Memory B cell (primary cell): ENCODE measurements around the gene WNT3A.

ENCODE experiments used
- ATAC-seq: fragments of 150-1000 bp; cut with Tn5 transposase; 2 replicates; pipeline ENCODE4 v1.10.0; 2021; ENCODE audit warnings: low read depth, mild to moderate bottlenecking, moderate library complexity
- DNase-seq, 2 donors: peaks; one replicate each; pipeline ENCODE4 v3.0.0; 2022; ENCODE audit warnings: low spot score in 2 of 2
- H3K27ac Mint-ChIP-seq: one replicate; pipeline ENCODE4 v1.8.0; 2022; ENCODE audit warnings: mild to moderate bottlenecking, moderate library complexity, mixed read lengths
- H3K27me3 Mint-ChIP-seq: one replicate; pipeline ENCODE4 v1.8.0; 2022; ENCODE audit warnings: mixed read lengths
- H3K36me3 Mint-ChIP-seq: one replicate; pipeline ENCODE4 v1.8.0; 2022; ENCODE audit warnings: mild to moderate bottlenecking, mixed read lengths
- H3K4me1 Mint-ChIP-seq: one replicate; pipeline ENCODE4 v1.8.0; 2022; ENCODE audit warnings: mixed read lengths
- H3K4me3 Mint-ChIP-seq: one replicate; pipeline ENCODE4 v1.8.0; 2022; ENCODE audit warnings: mild to moderate bottlenecking, moderate library complexity, mixed read lengths
- H3K9me3 Mint-ChIP-seq: one replicate; pipeline ENCODE4 v1.8.0; 2022; ENCODE audit warnings: mixed read lengths

Gene WNT3A

DNA sequence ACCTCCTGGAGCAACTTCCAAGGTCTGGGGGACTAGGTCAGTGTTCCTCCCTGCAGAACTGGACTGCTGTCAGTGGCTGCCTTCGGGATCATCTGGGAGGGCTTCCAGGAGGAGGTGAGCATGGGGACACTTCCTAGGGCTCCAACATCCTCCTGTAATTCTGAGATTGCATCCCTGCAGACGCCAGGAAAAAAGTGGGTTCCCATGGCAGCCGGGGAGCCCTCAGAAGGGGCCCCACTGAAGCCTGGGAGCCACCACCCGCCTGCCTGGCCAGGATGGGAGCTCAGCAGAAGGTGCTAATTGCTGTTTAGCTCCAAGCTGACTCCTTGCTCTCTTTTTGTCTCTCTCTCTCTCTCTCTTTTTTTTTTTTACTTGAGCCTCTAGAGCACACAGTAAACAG is 59.6 kb downstream of the WNT3A start:
- Mint-ChIP-seq H3K27ac (no peak overlapping the region), H3K4me1 (peaks cover 10% of the 10 kb centered on the region), H3K9me3 (no peaks in the 10 kb centered on the region), H3K27me3 (peaks cover 31% of the 10 kb centered on the region), H3K36me3 (no peaks in the 10 kb centered on the region), H3K4me3 (no peak overlapping the region)
- ATAC-seq: no peak
- no peak for DNase-seq

DNA sequence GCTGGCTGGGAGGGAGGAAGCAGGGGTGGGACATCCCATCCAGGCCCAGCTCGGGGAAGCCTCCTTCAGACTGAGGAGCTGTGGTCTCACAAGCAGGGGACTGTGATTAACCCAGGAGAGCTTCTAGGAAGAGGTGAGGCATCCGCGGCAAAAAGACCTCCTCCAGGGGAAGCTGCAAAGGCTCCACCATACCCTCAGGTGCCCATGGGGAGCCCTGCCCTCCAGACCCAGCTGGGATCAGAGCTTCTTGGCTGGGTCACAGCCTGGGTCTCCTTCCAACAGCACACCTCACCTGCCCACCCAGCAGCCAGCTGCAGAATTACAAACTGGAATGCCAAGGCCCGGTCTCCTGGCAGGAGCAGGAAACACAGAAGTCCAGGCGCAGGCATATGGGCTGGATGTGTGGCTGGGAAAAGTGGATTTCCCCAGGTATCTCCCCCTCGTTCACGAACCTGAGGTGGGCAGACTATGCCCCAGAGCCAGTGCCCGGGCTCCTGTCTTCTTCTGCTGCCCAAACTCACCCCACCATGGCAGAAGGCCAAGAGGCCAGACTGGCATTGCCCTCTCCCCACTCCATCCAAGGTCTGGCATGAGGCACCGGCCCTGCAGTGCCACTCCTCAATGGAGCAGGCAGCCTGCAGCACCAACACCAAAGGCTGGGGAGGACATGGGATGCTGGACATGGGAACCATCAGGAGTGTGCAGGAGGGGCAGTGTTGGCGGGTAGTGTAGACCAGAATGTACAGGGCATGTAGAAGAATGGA is 60.3 kb downstream of the WNT3A start:
- Mint-ChIP-seq H3K4me3 (no peak overlapping the region), H3K4me1 (peaks cover 16% of the 10 kb centered on the region), H3K36me3 (no peaks in the 10 kb centered on the region), H3K27ac (no peak overlapping the region), H3K27me3 (peaks cover 33% of the 10 kb centered on the region), H3K9me3 (no peaks in the 10 kb centered on the region)
- ATAC-seq: no peak
- DNase-seq: no peak

DNA sequence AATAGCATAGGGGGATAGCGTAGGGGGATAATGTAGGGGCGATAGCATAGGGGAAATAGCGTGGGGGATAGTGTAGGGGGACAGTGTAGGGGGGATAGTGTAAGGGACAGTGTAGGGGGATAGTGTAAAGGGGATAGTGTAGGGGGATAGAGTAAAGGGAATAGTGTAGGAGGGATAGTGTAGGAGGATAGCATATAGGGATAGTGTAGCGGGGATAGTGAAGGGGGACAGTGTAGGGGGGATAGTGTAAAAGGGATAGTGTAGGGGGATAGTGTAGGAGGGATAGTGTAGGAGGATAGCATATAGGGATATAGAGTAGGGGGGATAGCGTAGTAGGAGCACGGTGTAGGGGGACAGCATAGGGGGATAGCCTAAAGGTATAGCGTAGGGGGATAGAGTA is 61.6 kb downstream of the WNT3A start:
- ATAC-seq (no peak), DNase-seq (no peak)
- Mint-ChIP-seq H3K4me3 (no peak overlapping the region), H3K27ac (no peak overlapping the region), H3K27me3 (peaks cover 28% of the 10 kb centered on the region), H3K36me3 (no peaks in the 10 kb centered on the region), H3K4me1 (peaks cover 23% of the 10 kb centered on the region), H3K9me3 (no peaks in the 10 kb centered on the region)

DNA sequence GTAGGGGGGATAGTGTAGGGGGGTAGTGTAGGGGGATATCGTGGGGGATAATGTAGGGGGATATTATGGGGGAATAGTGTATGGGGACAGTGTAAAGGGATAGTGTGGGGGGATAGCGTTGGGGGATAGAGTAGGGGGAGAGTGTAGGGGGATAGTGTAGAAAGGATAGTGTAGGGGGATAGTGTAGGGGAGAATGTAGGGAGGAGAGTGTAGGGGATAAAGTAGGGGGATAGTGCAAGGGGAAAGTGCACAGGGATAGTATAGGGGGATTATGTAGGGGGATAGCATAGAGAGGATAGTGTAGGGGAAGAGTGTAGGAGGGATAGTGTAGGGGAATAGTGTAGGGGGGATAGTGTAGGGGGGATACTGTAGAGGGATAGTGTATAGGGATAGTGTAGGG is 63.4 kb downstream of the WNT3A start:
- Mint-ChIP-seq H3K4me3 (no peak overlapping the region), H3K27ac (no peak overlapping the region), H3K36me3 (no peaks in the 10 kb centered on the region), H3K27me3 (peaks cover 28% of the 10 kb centered on the region), H3K9me3 (no peaks in the 10 kb centered on the region), H3K4me1 (peaks cover 30% of the 10 kb centered on the region)
- DNase-seq (no peak), ATAC-seq (no peak)

DNA sequence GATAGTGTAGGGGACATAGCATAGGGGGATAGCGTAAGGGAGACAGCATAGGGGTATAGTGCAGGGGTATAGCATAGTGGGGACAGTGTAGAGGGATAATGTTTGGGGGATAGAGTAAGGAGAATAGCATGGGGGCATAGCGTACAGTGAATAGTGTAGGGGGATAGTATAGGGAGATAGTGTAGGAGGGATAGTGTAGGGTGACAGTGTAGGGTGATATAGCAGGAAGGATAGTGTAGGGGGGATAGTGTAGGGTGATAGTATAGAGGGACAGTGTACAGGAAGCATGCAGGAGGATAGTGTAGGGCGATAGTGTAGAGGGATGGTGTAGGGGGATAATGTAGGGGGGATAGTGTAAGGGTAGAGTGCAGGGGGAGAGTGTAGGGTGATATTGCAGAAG is 64.1 kb downstream of the WNT3A start:
- H3K27ac Mint-ChIP-seq: no peak overlapping the region
- H3K4me1 Mint-ChIP-seq: peaks cover 30% of the 10 kb centered on the region
- H3K36me3 Mint-ChIP-seq: no peaks in the 10 kb centered on the region
- ATAC-seq (no peak), DNase-seq (no peak)
- no peak overlapping the region for H3K4me3 Mint-ChIP-seq
- H3K9me3 Mint-ChIP-seq: no peaks in the 10 kb centered on the region
- H3K27me3 Mint-ChIP-seq: peaks cover 28% of the 10 kb centered on the region

DNA sequence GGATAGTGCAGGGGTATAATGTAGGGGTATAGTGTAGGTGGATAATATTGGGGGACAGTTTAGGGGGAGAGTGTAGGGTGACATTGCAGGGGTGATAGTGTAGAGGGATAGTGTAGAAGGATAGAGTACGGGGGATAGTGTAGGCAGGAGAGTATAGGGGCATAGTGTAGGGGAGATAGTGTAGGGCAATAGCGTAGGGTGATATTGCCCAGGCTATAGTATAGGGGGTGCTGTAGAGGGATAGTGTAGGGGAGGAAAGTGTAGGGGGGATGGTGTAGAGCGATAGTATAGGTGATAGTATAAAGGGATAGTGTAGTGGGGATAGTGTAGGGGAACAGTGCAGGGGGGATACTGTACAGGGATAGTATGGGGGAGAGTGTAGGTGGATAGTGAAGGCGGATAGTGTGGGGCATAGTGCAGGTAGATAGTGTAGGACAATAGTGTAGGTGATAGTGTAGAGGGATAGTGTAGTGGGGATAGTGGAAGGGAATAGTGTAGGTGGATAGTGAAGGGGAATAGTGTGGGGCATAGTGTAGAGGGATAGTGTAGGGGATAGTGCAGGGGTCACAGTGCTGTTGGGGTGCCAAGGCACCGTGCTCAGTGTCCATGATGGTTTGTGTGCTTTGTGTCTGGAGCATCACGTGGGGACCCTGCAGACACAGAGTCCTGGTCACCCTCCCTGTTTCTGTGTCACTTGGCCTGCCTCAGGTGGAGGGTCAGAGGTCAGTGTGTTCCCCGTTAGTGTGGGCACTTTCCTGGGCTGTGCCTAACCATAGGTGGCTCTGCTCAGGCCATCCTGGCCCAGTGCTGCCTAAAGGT is 65.2 kb downstream of the WNT3A start:
- no peaks in the 10 kb centered on the region for H3K36me3 Mint-ChIP-seq
- no peak overlapping the region for H3K27ac Mint-ChIP-seq
- ATAC-seq (no peak), DNase-seq (no peak)
- peaks cover 23% of the 10 kb centered on the region for H3K27me3 Mint-ChIP-seq
- H3K9me3 Mint-ChIP-seq: no peaks in the 10 kb centered on the region
- no peak overlapping the region for H3K4me3 Mint-ChIP-seq
- H3K4me1 Mint-ChIP-seq: peaks cover 30% of the 10 kb centered on the region

DNA sequence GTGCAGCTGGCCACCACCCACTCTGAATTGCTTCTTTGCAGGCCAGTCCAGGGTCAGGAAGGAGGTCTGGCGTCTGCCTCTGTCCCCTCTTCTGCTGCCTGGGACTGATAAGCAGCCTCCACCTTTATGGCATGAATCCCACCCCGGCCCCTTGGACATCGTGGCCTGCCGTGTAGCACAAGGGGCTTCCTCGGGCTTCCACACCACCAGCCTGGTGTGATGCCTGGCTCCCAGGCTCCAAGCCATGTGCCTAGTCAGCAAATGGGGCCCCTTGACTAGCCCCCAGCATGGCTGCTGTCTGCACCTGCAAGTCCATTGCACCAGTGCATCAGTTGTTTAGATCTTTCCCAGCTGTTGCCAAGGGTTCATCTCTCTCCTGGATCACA is 65.9 kb downstream of the WNT3A start:
- no peaks in the 10 kb centered on the region for H3K36me3 Mint-ChIP-seq
- DNase-seq: no peak
- H3K4me1 Mint-ChIP-seq: peaks cover 33% of the 10 kb centered on the region
- peaks cover 19% of the 10 kb centered on the region for H3K27me3 Mint-ChIP-seq
- H3K27ac Mint-ChIP-seq: no peak overlapping the region
- H3K4me3 Mint-ChIP-seq: no peak overlapping the region
- H3K9me3 Mint-ChIP-seq: no peaks in the 10 kb centered on the region
- no peak for ATAC-seq

DNA sequence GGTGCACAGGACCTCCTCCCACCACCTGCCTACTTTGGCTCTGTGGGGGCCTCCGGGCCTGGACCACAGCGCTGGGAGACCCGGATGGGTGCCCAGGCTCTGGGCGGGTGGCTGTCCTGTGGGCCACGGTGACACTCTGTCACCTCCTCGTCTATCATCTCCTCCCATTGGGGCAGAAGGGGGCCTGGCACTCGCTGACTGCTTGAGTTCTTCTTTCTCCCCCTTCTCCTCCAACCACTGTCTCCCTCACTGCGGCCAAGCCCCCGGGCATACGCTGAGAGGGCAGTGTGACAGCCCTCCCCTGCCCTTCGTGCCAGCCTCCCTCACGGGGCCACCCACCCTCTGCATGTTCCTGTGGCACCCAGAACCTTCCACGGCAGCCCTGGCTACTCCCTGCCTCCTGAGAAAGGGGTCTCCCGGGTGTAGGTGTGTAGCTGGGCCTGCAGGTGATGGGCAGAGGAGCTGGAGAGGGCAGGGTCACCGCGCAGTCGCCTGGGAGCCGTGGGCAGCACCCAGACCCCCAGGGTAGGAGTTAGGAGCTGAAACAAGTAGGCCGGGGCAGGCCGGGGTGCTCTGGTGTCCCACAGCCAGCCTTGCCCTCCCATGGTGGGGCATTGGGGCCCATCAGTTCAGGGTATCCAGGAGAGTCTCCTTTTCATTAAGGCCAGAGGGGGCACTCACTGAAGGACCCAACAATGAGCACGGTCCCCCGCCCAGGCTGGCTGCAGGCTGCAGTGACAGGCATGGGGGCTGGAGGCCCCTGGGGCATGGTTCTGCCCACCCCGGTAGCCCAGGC is 66.5 kb downstream of the WNT3A start:
- peaks cover 33% of the 10 kb centered on the region for H3K4me1 Mint-ChIP-seq
- ATAC-seq (no peak), DNase-seq (no peak)
- H3K27ac Mint-ChIP-seq: no peak overlapping the region
- peaks cover 16% of the 10 kb centered on the region for H3K27me3 Mint-ChIP-seq
- H3K9me3 Mint-ChIP-seq: no peaks in the 10 kb centered on the region
- H3K36me3 Mint-ChIP-seq: no peaks in the 10 kb centered on the region
- no peak overlapping the region for H3K4me3 Mint-ChIP-seq

DNA sequence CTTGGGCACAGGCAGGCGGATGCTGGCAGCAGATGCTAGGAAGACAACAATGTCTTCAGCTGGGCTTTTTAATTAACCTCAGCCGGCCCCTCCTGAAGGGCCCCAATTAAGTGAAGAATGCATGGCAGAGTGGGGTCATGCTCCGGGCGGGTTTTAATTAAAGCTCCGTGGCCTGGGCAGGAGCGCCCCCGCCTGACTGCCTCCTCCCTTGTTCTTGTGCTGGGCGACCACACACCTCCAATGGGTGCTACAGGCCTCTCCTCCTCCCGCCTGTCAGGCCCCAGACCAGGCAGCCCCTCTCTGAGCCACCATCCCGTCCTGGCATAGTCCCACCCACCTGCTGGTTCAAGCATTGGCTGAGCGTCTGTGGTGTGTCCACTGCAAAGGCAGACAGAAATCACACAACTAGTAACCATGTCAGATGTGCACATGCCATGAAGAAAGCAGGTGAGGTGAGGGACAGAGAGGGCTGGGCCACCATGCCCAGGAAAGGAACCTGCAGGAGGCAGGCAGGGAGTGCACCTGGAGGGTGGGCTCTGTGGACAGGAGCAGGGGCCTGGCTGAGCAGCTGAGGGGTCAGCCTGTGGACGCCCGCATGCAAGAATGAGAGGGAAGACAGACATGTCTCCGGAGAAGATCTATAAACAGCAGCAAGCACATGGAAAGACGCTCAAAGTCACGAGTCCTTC is 67.2 kb downstream of the WNT3A start:
- no peak for ATAC-seq
- DNase-seq: no peak

DNA sequence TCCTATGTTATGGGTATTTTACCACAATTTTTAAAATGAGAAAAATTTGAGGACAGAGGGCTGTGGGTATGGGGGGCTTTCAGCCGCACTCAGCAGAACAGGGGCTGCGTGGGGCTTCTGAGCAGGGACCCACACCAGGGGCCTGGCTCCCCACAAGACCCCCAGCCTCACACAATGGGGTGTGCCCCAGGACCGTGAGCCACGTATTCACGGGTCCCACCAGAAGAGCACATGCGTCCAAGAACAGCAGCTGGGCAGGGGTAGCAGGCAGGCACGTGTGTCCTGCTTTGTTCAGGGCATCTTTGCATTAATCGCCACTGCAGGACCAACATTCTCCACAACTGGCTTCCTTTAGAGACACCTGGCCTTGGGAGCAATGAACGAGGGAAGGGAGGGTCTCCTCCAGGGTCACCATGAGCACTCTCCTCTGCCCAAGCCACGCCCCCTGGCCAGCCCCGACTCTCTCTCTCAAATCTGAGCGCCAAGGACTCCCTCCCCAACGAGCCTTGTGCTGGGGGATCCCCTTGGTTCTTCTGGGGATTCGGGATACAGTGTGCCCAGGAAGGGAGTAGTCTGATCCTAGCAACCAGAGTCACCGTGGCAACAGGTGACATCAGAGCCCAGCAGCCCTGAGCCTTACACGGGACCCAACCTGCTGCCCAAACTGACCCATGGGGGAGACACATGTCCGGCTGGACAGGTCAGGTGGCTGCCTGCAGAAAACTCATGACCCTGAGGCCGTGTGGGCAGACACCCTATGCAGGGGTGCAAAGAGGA is 68.3 kb downstream of the WNT3A start:
- H3K4me1 Mint-ChIP-seq: peaks cover 34% of the 10 kb centered on the region
- DNase-seq: no peak
- no peak overlapping the region for H3K27ac Mint-ChIP-seq
- H3K27me3 Mint-ChIP-seq: peaks cover 6% of the 10 kb centered on the region
- H3K9me3 Mint-ChIP-seq: no peaks in the 10 kb centered on the region
- no peak overlapping the region for H3K4me3 Mint-ChIP-seq
- H3K36me3 Mint-ChIP-seq: no peaks in the 10 kb centered on the region
- no peak for ATAC-seq

More for the DNA sequence above, 67.2 kb downstream of the WNT3A start:
- Mint-ChIP-seq H3K4me1 (peaks cover 34% of the 10 kb centered on the region), H3K27me3 (peaks cover 11% of the 10 kb centered on the region), H3K36me3 (no peaks in the 10 kb centered on the region), H3K27ac (no peak overlapping the region), H3K9me3 (no peaks in the 10 kb centered on the region), H3K4me3 (no peak overlapping the region)

DNA sequence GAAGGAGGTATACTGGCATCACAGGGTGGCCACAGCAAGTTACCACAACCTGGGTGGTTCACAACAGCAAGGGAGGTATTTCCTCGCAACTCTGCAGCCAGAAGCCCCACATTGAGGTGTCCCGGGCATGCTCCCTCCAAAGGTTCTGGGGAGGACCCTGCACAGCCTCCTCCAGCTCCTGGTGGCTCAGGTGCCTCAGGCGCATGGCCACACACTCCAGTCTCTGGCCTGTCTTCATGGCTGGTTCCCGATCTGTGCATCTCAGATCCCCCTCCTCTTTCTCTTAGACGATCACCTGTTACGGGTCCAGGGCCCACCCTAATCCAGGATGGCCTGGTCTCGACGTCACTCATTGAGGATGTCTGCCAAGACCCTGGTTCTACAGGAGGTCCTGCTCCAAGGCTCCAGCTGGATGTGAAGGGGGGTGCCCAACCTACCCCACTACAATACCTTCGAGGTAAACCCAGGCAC is 69.0 kb downstream of the WNT3A start:
- no peak for DNase-seq
- Mint-ChIP-seq H3K36me3 (no peaks in the 10 kb centered on the region), H3K4me1 (peaks cover 33% of the 10 kb centered on the region), H3K27ac (no peak overlapping the region), H3K9me3 (no peaks in the 10 kb centered on the region), H3K4me3 (no peak overlapping the region), H3K27me3 (peaks cover 3% of the 10 kb centered on the region)
- no peak for ATAC-seq

DNA sequence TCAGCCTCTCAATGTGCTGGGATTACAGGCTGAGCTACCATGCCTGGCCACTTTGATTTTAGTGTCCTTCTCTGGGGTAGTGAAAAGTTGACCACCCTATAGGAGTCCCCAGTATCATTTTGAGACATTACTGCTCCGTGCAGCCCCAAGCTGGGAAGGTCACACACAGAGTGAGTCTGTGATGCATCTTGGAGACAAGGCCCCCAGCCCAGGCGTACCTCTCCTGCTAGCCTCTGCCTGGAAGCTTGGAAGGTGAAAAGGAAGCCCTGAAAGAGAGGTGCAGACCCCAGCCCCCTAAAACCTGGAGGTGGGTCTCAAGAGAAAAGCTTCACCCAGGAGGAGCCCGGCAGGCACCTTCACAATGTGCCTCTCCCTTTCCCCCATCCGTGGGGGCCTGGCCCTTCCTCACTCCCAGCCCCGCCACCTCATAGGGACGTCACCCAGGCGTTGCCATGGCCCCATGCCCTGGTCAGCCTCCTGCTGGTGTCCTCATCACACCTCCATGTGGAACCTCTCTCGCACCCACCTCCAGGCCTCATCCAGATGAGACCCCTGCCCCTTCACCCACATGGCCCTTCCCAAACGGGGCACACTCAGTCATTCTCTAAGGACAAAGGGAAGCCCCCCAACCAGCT is 70.1 kb downstream of the WNT3A start:
- Mint-ChIP-seq H3K36me3 (no peaks in the 10 kb centered on the region), H3K9me3 (no peaks in the 10 kb centered on the region), H3K4me3 (no peak overlapping the region), H3K27ac (no peak overlapping the region), H3K4me1 (peaks cover 28% of the 10 kb centered on the region), H3K27me3 (no peaks in the 10 kb centered on the region)
- no peak for ATAC-seq
- no peak for DNase-seq
